ENCODE data around the gene BTG1. TPM values are rescaled to one million over a fixed set of nuclear protein-coding genes. Genes with fewer than 3 reads are reported as not detected.

The BTG1 gene
- total RNA-seq, 1 donor from 2014 or later: 79.8 TPM

GRCh38 chr12:92122941-92123779 lies 22.5 kb downstream of the BTG1 start:
- H3K4me3 Mint-ChIP-seq (ENCODE audit: unreplicated experiment): no peak overlapping the region
- H3K36me3 Mint-ChIP-seq (ENCODE audit: low read depth, unreplicated experiment): peaks cover 7% of the 10 kb centered on the region
- TF ChIP-seq, protein P1, sequence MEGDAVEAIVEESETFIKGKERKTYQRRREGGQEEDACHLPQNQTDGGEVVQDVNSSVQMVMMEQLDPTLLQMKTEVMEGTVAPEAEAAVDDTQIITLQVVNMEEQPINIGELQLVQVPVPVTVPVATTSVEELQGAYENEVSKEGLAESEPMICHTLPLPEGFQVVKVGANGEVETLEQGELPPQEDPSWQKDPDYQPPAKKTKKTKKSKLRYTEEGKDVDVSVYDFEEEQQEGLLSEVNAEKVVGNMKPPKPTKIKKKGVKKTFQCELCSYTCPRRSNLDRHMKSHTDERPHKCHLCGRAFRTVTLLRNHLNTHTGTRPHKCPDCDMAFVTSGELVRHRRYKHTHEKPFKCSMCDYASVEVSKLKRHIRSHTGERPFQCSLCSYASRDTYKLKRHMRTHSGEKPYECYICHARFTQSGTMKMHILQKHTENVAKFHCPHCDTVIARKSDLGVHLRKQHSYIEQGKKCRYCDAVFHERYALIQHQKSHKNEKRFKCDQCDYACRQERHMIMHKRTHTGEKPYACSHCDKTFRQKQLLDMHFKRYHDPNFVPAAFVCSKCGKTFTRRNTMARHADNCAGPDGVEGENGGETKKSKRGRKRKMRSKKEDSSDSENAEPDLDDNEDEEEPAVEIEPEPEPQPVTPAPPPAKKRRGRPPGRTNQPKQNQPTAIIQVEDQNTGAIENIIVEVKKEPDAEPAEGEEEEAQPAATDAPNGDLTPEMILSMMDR (IDR thresholded peaks at IDR 0.05; ENCODE audit: unreplicated experiment): no peak
- H3K27ac Mint-ChIP-seq (ENCODE audit: unreplicated experiment): no peak overlapping the region
- no peaks in the 10 kb centered on the region for H3K9me3 Mint-ChIP-seq (ENCODE audit: unreplicated experiment)
- DNase-seq (ENCODE audit: low spot score): no peak
- no peaks in the 10 kb centered on the region for H3K4me1 Mint-ChIP-seq (ENCODE audit: unreplicated experiment)
- peaks cover 4% of the 10 kb centered on the region for H3K27me3 Mint-ChIP-seq (ENCODE audit: unreplicated experiment)

DNA sequence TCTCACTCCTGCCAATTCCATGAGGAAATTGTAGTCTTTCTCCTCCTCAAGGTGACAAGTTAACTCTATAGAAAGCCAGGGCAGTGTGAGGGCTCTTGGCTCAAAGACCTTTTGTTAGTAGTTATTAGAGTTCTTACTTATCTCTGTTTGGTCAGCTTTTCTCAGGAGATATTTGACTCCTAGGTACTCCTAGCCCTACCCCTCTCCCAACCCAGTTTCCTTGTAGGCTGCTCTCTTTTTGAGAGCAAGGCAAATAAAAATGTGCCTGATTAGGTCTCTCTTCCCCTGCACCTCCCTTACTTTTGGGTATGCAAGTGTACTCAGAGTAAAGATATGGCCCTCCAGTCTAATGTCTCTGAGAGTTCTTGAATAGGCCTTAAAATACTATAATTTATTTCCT lies 23.8 kb downstream of the BTG1 start:
- Mint-ChIP-seq H3K4me3 (ENCODE audit: unreplicated experiment) (no peak overlapping the region), H3K36me3 (ENCODE audit: low read depth, unreplicated experiment) (peaks cover 7% of the 10 kb centered on the region), H3K27me3 (ENCODE audit: unreplicated experiment) (peaks cover 2% of the 10 kb centered on the region), H3K4me1 (ENCODE audit: unreplicated experiment) (no peaks in the 10 kb centered on the region), H3K27ac (ENCODE audit: unreplicated experiment) (no peak overlapping the region), H3K9me3 (ENCODE audit: unreplicated experiment) (no peaks in the 10 kb centered on the region)
- TF ChIP-seq, protein P1 (IDR thresholded peaks at IDR 0.05; ENCODE audit: unreplicated experiment): no peak
- DNase-seq (ENCODE audit: low spot score): no peak

- DNase-seq (ENCODE audit: low spot score): no peak
- Mint-ChIP-seq H3K4me3 (ENCODE audit: unreplicated experiment) (no peak overlapping the region), H3K27ac (ENCODE audit: unreplicated experiment) (no peak overlapping the region), H3K27me3 (ENCODE audit: unreplicated experiment) (peaks cover 2% of the 10 kb centered on the region), H3K4me1 (ENCODE audit: unreplicated experiment) (no peaks in the 10 kb centered on the region), H3K36me3 (ENCODE audit: low read depth, unreplicated experiment) (peaks cover 7% of the 10 kb centered on the region), H3K9me3 (ENCODE audit: unreplicated experiment) (no peaks in the 10 kb centered on the region)
- TF ChIP-seq, protein P1 (IDR thresholded peaks at IDR 0.05; ENCODE audit: unreplicated experiment): no peak
Observed at GRCh38 chr12:92118826-92119536, 26.7 kb downstream of the BTG1 start.

- TF ChIP-seq, protein P1 (IDR thresholded peaks at IDR 0.05; ENCODE audit: unreplicated experiment): no peak
Observed at GRCh38 chr12:92114834-92115233, 30.8 kb downstream of the BTG1 start.

DNA sequence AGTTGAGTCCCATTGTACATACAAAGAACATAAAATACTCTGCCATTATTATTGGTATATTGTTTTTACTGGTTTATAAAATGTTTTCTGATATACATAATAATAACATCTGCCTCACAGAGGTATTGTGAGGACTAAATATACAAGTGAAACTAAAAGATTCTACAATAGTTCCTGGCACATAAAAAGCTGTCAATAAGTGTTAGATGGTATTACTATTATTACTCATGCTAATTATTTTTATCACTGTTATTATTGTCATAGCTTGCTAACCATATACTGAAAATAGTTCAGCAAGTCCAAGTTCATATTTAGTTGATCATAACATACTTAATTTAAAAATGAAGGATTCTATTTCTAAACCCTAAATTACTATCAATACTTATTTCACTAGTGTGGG lies 34.4 kb downstream of the BTG1 start:
- Mint-ChIP-seq H3K4me1 (ENCODE audit: unreplicated experiment) (peaks cover 13% of the 10 kb centered on the region), H3K27ac (ENCODE audit: unreplicated experiment) (no peak overlapping the region)

More at GRCh38 chr12:92114834-92115233, 30.8 kb downstream of the BTG1 start:
- Mint-ChIP-seq H3K4me3 (ENCODE audit: unreplicated experiment) (no peak overlapping the region), H3K36me3 (ENCODE audit: low read depth, unreplicated experiment) (peaks cover 7% of the 10 kb centered on the region), H3K27ac (ENCODE audit: unreplicated experiment) (no peak overlapping the region), H3K27me3 (ENCODE audit: unreplicated experiment) (no peaks in the 10 kb centered on the region), H3K4me1 (ENCODE audit: unreplicated experiment) (no peaks in the 10 kb centered on the region), H3K9me3 (ENCODE audit: unreplicated experiment) (no peaks in the 10 kb centered on the region)
- no peak for DNase-seq (ENCODE audit: low spot score)

More for the DNA sequence above, 34.4 kb downstream of the BTG1 start:
- Mint-ChIP-seq H3K9me3 (ENCODE audit: unreplicated experiment) (no peaks in the 10 kb centered on the region), H3K36me3 (ENCODE audit: low read depth, unreplicated experiment) (no peaks in the 10 kb centered on the region), H3K27me3 (ENCODE audit: unreplicated experiment) (peaks cover 2% of the 10 kb centered on the region), H3K4me3 (ENCODE audit: unreplicated experiment) (no peak overlapping the region)
- TF ChIP-seq, protein P1 (IDR thresholded peaks at IDR 0.05; ENCODE audit: unreplicated experiment): no peak
- DNase-seq (ENCODE audit: low spot score): no peak
